HG02870 (cell line): ENCODE data around the gene PTPRF.

ENCODE experiments used
- ATAC-seq: cut with Tn5 transposase; IDR thresholded peaks from one replicate; pipeline ENCODE4 v1.9.1; 2021; ENCODE audit warnings: mild to moderate bottlenecking, moderate library complexity; ENCODE audit not compliant: unreplicated experiment

PTPRF gene

DNA sequence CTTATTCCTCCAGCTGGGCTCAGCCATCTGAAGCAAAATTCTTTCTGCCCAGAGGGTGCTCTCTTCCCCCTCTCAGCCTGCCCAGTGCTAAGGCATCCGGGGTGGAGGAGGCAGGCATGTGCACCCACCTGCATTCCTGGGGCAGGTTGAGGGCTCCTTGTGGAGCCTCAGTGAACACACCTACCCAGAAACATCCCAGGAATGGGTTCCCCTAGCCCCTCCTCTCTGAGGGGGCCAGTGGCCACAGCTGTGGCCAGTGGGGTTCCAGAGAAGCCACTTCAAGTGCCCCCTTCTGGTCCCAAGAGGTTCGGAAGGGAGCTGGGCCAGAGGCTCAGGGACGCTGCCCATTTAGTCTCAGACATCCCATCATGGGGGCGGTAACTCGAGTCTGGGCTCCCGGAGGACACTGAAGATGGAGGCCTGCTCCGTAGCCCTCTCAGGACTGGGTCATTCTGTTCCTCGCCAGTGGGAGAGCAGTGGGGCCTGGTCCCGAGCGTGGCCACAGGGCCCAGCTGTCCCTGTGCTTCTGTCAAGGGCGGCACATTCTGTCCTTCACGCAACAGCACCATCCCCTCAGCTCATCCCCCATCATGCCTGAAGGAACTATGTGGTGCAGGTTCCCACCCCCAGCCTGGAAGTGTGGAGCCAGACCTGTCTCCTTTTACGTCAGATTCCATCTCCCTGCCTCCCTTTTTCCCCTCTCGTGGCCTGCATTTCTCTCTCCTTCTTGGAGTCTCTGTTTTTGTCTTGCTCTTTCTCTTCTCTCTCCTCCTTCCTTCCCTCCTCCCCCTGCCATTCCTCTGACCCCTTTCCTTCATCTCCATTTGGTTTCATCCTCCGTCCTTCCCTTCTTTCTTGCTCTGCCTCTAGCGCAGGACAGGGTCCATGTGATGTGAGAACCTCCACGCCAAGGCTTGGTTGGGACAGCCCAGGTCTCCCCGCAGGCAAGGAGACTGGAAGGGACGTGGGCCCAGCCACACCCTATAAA lies 69.6 kb downstream of the PTPRF start:
- ATAC-seq: no peak

DNA sequence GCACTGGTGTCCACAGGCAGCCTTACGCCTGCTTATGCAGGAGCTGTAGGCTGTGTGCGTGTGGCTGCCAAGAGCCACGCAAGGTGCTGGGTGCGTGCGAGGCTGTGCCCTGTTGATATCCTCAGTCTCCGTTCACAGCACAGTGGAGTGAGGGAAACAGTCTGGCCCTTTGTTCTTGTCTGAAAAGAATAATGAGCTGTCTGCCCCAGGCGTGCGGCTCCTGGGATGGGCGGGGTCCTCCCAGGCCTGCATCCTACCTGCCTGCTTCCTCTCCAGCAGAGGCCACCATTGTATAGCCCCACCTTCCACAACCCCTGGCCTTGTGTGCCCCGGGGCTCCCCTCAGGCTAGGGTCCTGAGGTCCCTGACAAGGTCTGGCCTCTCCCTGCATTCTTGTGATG lies 72.3 kb downstream of the PTPRF start:
- ATAC-seq: no peak

DNA sequence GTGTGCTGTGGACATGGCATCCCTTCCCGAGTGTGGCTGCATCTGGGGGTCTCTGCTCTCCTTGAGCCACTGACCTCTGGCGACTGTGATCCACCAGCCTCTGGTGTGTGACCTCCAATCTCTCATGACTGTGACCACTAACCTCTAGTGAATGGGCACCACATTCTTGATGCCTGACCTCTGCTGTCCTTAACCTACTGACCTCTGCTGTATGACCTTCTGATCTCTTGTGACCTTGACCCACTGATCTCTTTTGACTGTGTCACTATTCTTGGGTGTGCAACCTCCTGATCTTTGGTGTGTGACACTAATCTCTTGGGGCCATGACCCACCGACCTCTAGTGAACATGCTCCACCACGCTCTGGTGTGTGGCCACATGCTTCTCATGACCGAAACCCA lies 73.5 kb downstream of the PTPRF start:
- no peak for ATAC-seq

DNA sequence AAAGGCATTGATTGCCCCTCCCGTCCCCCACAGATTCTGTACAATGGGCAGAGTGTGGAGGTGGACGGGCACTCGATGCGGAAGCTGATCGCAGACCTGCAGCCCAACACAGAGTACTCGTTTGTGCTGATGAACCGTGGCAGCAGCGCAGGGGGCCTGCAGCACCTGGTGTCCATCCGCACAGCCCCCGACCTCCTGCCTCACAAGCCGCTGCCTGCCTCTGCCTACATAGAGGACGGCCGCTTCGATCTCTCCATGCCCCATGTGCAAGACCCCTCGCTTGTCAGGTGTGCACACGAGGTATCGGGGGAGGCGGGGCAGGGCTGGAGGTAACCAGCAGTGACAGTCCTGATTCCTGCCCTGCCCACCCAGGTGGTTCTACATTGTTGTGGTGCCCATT lies 74.5 kb downstream of the PTPRF start:
- no peak for ATAC-seq

DNA sequence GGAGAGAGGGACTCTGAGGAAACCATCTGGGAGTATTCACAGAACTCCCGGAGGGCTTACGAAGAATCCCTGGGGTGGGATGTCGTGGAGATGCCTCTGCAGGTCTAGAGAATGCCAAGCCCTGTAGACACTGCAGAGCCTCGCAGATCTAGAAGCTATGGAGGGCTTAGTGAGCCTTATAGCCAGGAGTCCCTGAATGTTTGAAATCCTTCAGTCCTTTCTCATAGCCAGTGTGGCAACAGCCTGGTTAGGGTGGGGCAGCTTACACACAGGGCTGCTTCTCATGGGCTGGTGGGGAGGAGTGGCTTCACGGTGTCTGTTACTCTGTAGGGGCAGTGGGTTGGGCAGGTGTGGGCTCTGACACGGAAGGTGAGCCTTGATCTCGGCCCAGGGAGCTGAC lies 75.1 kb downstream of the PTPRF start:
- ATAC-seq: no peak

DNA sequence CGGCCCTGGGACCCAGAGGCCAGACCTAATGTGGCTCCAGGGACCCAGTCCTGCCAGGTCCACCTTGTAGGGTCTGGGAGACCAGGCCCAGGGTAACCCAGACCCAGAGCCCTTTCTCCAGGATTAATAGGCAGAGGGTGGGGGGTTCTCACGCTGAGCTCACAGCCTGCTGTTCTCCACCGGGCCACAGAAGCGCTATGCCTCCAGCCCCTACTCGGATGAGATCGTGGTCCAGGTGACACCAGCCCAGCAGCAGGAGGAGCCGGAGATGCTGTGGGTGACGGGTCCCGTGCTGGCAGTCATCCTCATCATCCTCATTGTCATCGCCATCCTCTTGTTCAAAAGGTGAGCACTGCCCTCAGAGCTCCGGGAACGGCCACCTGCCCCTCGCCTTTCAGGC lies 75.9 kb downstream of the PTPRF start:
- no peak for ATAC-seq

DNA sequence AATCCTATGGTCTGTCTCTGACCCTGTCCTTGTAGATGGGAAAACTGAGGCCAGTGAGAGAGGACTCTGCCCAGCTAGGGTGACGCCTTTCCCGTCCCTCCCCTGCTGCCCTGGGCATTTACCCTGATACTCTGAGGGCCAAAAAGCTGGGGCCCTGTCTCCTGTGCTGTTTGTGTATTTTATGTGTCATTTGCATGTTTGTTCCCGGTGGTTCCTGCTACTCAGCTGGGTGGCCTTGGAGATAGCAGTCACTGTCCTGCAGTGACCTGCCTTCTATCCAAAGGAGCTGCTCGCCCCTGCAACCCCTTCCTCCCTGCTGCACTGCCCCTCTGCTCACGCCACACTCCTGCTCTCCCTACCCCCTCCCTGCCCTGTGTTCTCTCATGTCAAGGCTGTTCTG lies 78.1 kb downstream of the PTPRF start:
- no peak for ATAC-seq

DNA sequence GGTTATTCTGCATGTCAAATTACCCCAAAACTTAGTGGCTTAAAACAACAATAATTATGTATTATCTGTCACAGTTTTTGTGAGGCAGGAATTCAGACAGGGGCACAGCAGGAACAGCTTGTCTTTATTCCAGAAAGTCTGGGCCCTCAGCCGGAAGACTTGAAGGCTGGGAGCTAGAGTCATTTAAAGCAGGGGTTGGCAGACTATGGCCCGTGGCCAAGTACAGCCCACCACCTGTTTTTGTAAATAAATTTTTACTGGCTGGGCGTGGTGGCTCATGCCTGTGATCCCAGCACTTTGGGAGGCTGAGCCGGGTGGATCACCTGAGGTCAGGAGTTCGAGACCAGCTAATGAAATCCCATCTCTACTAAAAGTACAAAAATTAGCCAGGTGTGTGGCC lies 79.7 kb downstream of the PTPRF start:
- no peak for ATAC-seq

DNA sequence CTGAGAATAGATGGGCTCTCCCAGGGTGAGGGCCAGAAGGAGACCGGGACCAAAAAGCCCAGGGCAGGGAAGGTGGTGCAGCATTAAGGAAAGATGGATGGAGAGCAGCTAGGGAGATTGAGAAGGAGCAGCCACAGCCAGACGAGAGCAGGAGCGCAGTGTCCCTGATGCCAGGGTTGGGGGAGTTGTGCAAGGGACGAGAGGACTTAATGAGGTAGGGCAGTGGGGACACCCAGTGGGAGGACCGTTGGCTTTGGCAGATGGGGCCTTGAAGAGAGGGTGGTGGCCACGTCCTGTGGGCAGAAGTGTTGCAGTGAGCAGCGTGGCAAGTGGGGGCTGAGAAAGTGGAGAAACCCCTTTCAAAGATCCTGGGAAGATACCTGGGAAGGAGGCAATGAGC lies 81.3 kb downstream of the PTPRF start:
- no peak for ATAC-seq

DNA sequence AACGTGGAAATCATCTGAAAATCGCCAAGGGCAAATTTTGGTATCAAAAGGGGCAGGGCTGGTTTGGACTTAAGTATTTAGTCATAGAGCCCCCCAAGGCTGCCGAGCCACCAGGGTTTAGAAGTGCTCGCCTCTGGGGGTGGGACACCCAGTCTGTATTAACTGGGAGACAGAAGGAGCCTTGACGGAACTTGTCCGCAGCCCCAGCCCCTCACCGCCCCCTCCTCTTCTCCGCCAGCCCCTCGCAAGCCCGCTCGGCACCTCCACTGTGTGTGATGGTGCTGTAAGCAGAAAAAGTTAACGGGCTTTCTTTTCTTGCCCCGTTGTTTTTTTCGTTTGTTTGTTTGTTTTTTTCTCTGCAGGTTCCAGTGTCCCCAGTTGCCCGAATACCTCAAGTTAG lies 81.7 kb downstream of the PTPRF start:
- no peak for ATAC-seq

DNA sequence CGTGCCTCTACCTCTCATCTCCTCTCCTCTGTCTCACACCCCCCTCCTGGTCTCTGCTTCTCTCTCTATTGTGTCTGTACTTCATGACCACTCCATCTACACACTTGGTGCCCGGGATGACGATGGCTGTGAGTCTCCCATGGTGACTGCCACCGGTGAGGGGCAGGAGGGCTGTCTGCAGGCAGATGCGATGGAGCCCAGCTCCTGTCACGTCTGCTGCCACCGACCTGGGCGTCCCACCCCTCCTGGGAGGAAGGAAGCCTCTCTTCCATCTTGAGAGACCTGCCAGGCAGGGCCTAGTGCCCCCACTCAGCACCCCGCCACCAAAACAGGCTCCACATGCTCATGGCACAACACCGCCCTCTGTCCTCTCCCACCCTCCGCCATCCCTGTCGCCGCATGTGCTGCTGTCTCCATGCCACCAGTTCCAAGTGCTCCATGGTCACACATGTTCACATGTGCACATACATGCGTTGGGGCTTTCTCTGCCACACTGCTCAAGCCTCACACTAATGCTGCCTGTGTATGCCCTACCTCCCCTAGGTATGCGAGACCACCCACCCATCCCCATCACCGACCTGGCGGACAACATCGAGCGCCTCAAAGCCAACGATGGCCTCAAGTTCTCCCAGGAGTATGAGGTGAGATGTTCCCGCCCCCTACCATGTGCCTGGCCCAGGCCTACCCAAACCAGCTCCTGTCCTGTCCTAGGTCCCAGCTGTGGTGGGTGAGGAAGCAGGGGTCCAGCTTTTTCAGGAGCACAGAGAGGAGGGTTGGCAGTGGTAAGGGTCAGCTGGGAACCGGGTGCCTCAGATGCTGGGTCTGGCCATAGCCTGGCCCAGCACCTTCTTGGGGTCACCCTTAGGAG lies 82.6 kb downstream of the PTPRF start:
- ATAC-seq: no peak

DNA sequence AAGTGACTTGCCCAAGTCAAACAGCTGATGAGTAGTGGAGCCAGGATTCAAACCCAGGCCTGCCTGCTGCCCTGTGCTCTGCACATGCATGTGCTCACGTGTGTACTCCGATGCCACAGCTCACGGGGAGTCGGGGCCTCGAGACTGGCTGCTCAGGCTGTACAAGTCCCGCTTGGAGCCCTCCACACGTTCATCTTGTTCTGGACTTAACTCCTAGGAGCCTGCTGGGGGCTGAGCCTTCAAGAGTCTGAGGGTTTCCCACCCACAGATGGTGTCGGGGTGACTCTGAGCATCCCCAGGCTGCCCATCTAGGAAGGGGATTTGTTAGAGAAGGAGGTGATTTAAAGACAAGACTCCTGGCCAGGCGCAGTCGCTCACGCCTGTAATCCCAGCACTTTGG lies 83.5 kb downstream of the PTPRF start:
- no peak for ATAC-seq

DNA sequence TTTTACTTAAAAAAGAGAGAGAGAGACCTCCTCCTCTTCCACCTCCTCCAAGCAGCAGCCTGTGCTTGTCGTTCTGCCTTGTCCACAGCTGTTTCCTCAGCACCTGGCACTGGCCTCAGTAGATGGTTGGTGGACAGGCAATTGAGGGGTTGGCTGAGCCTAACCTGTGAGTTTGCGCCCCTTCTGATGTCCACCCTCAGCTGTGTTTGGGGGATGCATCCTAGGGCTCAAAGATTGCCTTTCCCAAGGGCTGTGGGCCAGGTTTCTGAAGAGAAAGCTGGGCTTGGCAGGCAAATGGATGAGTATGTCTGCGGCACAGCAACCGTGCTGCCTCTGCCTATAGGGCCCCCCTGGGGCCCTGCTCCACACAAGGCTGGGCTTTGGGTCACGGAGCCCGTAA lies 84.2 kb downstream of the PTPRF start:
- no peak for ATAC-seq

DNA sequence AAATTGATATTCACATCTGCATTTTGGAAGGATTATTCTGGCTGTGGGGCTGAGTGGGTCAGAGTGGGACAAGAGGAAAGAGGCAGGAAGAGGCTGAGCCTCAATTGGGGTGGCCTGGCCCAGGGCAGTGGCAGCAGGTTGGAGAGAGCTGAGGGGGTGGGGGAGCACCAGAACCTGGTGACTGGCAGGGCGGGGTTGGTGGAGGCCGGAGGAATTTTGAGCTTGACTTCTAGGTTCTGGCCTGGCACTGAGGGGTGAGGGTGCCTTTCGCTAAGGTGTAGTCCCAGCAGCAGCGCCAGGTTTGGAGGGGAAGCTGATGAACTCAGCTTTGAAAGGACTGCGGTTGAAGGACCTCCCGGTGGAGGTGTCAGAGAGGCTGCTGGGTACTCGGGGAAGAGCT lies 85.7 kb downstream of the PTPRF start:
- no peak for ATAC-seq

DNA sequence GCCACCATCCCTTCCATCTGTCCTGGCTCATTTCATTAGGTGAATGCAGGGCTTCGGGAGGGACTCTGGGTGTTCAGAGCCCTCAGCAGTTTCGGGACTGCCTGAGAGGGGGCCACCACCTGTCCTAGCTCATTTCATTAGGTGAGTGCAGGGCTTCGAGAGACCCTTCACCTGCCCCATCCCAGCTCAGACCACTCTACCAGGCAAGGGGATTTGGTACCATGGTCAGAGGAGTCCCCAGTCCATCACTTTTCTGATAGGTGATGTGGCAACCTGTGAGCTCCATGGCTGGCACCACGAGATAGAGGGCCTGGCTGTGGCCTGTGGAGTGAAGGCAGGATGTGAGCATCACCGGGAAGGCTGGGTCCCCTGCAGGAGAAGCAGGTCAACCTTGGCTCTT lies 86.3 kb downstream of the PTPRF start:
- no peak for ATAC-seq

DNA sequence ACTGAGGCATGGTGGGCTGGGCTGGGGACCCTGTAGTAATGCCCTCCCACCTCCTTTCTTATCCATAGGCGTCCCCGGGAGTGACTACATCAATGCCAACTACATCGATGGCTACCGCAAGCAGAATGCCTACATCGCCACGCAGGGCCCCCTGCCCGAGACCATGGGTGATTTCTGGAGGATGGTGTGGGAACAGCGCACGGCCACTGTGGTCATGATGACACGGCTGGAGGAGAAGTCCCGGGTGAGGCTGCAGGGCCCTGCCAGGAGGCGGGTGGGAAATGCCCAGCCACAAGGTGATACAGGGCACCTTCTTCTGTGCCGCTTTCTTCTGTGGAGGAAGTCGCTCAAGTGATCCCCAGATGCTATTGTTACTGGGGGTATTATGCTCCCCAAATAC lies 87.0 kb downstream of the PTPRF start:
- ATAC-seq: no peak

DNA sequence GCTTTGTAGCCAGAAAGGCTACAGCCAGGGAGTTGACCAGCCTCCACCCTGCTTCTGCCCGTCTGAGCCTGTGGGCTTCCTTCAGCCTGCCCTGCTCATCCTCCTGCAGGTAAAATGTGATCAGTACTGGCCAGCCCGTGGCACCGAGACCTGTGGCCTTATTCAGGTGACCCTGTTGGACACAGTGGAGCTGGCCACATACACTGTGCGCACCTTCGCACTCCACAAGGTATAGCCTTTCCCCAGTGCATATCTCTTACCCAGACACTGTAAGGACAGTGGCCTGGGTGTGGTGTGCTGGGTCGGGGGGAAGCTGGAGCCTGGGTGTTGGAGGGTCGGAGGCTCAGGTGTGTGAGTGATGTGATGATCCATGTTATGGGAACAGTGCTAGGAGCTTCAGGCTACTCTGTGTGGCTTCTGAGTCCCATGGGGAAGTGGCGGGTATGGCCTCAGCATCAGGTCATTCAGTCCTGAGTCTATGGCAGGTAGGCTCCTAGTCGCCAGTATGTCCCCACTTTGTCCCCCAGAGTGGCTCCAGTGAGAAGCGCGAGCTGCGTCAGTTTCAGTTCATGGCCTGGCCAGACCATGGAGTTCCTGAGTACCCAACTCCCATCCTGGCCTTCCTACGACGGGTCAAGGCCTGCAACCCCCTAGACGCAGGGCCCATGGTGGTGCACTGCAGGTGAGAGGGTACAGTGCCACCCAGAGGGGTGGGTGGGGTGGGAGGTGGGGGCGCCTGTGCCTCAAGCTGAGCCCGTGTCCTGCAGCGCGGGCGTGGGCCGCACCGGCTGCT lies 88.0 kb downstream of the PTPRF start:
- ATAC-seq: no peak

DNA sequence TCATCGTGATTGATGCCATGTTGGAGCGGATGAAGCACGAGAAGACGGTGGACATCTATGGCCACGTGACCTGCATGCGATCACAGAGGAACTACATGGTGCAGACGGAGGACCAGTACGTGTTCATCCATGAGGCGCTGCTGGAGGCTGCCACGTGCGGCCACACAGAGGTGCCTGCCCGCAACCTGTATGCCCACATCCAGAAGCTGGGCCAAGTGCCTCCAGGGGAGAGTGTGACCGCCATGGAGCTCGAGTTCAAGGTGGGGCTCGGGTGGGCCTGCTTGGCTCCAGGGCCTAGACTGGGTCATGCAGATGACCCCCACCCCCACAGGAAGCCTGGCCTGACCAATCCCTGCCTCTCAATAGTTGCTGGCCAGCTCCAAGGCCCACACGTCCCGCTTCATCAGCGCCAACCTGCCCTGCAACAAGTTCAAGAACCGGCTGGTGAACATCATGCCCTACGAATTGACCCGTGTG lies 88.7 kb downstream of the PTPRF start:
- no peak for ATAC-seq

DNA sequence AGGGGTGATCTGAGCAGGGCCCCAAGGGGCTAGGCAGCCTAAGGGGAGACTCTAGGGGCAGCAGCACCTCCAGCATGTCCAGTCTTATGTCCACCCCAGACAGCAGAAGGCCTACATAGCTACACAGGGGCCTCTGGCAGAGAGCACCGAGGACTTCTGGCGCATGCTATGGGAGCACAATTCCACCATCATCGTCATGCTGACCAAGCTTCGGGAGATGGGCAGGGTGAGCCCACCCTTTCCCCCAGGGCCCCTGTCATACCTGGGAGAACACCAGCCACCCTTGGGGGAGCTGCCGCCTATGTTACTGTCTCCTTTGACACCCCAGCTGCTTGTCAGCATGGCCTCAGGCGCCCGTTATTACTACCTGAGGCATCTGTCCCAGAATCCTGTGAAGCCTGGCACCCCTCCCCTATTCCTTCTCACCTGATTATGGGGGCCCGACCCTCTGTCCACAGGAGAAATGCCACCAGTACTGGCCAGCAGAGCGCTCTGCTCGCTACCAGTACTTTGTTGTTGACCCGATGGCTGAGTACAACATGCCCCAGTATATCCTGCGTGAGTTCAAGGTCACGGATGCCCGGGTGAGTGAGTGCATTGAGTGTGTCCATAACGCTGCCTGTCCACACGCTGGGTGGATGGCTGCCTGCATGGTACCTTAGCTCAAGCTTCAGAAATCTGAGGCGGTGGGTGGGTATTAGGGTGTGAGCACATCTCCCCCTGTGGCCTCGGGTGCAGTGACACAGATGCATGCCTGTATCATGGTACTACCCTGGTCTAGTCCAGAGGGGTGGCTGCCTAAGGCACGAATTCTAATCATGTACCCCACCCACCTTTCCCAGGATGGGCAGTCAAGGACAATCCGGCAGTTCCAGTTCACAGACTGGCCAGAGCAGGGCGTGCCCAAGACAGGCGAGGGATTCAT lies 89.6 kb downstream of the PTPRF start:
- no peak for ATAC-seq

DNA sequence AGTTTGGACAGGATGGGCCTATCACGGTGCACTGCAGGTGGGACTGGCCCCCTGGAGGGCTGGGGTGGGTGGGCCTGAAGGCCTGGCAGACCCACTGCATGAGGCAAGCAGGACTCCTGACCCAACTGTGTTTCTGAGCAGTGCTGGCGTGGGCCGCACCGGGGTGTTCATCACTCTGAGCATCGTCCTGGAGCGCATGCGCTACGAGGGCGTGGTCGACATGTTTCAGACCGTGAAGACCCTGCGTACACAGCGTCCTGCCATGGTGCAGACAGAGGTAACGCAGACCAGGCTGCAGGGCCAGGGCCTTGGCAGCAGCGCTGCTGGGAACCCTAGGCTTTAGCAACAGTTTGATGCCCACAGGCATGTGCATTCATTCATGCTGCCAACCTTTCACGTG lies 90.3 kb downstream of the PTPRF start:
- ATAC-seq: no peak
